NCI-H1417 treated with DMSO at 0.1 percent for 48 hours (cell line): ENCODE data around the gene CUX1.

Experiments used
- DNase-seq: peaks from one replicate; lab custom pipeline; 2025; lab: John Stamatoyannopoulos, UW

Gene CUX1

DNA sequence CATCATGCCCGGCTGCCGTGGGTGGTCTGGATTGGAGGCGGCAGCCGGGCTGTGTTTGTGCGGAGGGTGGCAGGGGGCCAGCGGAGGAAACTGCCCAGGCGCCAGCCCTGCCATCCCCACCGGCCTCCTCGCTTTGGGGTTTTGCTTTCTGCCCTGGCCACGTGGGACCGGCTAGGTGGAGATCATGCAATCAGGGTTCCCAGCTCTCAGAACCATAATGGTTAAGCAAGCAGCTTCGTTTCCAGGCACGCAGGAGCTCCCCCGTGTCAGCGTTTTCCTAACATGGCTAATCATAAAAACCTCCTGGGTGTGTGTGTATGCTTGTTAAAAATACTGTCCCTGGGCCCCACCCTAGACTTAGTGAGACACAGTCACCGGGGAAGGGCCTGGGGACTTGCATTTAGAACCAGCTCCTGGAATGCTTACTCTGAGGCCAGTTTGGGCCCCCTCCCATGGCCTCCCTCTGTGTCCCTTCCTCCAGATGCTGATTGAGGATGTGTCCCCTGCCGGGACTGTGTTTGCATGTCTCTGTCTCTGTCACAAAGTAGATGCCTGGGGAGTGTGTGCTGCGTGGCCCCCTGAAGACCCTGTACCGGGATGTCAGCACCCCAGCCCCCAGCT, 119.3 kb downstream of the CUX1 start:
- DNase-seq, result no peak

DNA sequence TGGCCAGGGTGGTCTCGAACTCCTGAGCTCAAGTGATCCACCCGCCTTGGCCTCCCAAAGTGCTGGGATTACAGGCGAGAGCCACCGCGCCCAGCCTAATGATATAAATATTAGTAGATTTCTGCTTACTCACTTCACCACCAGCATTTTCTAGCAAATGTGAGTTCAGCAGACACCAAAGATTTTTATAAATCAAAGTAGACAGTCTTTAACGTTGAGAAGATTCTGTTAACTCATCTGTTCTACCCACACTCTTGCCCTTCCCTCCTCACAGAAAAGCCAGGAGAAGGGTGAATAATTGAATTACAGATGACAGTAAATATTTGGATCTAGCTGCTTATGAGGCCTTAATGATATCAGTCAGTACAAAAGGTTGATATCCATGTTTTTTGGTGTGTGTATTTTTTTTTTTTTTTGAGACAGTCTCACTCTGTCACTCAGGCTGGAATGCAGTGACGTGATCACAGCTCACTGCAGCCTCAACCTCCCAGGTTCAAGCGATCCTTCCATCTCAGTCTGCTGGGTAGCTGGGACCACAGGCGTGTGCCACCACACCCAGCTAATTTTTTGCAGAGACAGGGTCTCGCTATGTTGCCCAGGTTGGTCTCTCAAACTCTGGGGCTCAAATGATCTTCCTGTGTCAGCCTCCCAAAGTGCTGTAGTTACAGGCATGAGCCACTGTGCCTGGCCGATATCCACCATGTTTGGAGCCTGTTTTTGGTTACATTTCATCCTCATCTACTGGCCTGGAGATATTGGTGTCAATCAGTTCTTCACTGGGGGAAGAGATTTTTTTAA, 120.5 kb downstream of the CUX1 start:
- no peak for DNase-seq

DNA sequence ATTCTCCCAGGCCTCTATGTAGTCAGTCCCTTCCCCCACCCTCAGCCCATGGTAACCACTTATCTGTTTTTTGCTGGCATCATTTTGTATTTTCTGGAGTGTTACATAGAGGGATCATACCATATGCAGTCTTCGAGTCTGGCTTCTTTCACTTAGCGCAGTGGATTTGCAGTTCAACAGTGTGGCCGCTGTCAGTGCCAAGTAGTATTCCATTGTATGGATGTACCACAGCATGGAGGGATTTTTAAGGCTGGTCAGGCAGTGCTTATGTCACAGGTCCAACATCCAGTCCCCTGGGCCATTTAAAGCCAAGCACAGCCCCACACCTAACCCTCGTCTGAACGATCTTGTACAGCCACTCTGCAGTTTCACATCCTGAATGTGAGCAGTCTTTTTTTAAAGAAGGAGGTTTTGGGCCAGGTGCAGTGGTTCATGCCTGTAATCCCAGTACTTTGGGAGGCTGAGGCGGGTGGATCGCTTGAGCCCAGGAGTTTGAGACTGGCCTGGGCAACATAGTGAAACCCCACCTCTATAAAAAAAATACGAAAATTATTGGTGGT, 121.8 kb downstream of the CUX1 start:
- DNase-seq, result no peak

DNA sequence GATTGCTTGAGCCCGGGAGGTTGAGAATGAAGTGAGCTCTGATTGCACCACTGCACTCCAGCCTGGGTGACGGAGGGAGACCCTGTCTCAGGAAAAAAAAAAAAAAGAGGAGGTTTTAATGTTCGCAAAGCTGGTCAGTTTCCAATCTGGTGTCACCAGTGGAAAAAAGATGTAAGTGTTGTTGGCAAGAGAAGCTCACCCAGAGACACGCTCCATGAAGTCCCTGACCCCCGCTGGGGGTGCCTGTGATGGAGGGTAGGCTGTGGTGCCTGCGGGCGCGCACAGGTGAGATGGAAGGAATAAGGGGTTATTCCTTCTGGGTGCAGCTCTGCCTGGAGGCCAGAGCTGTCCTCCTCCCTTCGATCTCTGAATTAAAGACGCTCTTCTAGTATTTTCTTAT, 122.7 kb downstream of the CUX1 start:
- no peak for DNase-seq

DNA sequence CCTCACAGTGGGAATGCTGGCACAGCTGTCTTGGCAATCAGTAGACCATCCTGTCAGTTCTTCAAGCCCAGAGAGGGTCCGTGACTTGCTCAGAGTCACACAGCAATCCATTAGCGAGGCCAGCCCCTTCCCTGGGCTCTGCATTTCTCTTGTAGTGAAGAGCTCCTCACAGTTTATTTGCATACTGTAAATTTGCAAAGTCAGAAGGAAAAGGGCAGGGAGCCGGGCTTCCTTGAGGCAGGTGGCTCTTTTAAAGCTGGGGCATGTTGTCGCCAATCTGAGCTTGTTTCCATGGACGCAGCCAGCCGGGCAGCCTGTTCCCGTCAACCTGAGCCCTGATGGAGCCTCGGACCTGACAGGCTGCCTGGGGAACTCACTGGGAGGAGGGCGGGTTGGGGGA, 123.4 kb downstream of the CUX1 start:
- peak; percentile 31 for DNase-seq

DNA sequence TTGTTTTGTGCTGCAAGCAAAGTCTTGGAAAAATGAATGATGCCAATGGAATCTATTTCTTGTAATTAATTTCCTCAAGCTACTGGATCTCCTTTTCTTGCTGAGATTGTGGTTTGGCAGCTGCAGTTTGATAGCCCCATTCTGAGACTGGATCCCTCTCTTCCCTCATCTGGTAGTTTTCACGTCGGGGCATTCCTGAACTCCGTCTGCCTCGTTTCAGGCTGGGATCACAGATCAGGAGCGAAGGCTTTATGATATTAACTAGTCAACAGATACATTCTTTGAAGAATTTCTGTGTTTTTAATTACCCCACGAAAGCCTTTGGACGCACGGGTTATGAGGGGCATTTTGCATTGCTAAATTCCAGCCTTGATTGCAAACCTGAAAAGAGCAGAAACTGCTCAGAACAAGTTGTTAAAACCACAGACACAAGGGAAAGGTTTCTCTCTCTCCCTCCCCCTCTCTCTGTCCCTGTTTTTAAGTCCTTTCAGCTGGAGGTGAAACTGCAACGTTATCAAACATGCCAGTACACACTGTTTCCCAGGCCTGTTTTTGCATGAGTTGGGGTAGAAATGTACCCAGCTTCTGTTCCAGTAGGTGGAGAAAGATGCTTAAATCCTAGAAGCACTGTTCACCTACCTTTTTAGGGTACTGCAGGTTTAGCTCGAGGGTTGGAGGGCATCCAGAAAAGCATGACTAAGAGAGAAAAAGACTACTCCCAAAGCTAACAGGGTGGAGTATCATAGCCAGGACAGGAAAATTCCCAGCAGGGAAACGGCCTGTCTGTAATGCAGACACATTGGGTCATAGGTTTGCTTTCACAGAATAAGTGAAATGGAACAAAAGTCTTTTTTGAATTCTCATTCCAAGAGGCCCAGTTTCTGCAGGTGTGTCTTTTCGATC, 124.3 kb downstream of the CUX1 start:
- no peak for DNase-seq

DNA sequence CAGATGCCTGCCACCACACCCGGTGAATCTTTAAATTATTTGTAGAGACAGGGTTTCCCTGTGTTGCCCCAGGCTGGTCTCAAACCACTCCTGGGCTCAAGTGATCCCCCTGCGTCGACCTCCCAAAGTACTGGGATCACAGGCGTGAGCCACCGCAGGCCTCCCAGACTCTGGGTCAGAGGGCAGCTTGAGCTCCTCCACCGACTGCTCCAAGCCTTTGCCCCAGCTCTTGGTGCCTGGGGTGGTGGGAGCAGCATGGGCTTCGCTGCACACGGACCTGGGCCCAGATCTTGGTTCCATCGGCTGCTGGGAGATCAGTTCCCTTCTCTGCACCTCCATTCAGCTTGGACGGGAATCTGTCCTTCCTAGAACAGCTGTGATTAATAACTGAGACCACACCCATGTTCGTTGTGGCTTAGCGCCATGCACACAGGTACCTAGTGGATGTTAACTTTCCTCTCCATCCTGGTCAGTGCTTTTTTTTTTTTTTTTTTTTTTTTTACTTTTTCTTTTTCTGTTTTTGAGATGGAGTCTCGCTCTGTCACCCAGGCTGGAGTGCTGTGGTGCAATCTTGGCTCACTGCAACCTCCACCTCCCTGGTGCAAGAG, 125.3 kb downstream of the CUX1 start:
- no peak for DNase-seq

DNA sequence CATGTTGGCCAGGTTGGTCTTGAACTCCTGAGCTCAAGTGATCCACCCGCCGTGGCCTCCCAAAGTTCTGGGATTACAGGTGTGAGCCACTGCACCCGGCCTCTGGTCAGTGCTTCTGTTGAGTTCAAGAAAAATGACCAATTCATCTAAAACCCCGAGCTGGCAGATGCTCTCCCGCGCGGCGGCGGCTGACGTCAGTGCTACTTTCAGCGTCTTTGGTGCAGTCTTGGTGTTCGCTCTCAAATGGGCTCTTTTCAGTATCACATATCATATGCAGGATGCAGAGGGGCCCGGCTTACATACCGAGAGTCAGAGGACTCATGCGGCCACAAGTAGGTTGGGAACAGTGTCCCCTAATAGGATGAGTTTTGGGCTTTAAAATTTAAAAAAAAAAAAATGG, 125.9 kb downstream of the CUX1 start:
- no peak for DNase-seq

DNA sequence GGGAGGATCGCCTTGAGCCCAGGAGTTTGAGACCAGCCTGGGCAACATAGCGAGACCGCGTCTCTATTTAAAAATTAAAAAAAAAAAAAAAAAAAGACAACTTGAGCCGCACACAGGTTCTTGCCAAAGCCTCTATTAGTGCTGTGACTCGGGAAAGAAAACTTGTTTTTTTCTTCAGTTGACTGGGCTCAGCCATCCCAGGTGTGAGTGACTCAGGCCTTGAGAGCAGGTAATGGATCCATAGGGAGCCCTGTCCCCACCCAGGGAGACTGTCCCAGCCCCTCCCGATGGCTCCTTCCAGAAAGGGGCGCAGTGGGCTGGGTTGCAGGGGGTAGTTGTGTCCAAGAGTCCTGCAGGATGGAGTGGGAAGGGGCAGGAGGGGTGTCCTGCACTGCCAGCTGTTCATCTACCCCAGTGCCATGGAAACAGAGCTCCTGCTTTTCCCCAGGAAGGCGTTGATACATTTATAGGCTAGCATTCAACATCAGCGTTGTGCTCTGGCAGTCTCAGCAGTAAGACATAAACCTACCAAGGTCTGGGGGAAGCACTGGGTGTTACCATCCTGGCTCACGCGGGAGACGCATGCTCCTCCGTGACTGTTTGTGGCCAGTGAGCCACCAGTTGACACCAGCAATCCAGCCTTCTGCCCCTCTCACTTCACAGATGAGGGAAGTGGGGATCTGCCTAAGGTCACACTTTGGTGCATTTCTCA, 126.6 kb downstream of the CUX1 start:
- no peak for DNase-seq

DNA sequence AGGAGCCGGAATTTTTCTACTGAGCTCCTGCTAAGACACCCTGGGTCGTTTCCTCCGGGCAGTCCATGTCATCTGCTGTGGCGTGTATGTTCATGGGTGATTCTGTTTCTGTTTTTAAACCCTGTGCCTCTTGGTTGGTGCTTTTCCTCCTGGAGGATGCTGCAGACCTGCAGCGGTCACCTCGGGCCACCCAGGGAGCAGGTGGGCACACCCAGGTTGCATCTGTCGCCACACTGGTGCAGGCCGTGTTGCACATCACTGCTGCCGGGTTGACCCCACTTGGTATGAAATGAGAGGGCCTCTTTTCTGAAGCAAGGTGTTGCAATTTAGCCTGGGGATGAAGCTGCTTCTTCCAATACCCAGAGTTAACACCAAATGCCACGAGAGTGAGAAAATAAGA, 127.2 kb downstream of the CUX1 start:
- no peak for DNase-seq

DNA sequence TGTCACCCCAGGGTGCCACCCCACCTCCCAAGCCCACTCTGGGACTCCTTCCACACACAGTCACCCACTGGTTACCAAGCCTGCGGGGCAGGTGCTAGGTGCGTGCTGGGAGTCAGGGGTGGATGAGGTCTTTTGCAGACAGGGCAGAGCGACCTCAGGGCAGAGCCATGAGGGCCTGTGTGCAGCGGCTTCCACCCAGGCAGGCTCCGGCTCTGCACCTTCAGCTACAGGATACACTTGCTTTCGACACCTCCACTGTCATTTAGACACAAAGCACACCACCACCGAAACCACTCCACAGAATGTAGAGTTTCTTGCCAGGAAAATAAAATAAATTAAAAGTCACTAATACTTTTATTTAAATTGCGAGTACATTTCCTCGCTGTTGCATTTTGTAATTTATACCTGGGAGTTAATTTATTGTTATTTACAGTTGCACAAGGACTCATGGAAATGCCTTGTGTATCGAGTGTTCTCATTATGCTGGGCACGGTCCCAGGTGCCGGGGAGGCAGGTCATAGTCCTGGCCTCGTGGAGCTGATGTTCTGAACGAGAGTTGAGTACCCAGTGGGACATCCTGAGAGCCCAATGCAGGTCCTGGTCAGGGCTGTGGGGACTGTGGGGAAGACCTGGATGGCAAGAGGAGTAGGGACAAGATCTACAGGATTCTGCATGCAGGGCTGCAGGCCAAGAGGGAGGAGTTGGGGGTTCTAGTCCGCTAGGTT, 127.8 kb downstream of the CUX1 start:
- no peak for DNase-seq

DNA sequence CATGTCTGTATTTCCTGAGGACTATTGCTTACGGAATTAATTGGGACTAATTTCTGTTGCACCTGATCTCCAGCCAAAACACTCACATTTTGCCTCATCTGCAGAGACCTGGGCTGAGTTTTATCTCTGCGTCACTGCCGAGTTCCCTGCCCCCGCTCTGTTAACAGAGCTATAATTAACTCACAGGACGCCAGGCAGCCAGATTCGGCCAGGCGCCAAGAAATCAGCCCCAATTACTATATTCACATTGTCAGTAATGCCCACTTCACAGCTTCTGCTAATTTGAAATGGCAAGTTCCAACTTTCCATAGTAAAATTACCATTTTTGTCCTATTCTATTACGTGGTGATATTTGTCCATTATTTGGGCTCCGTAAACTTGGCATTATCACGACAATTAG, 130.5 kb downstream of the CUX1 start:
- peak; percentile 83 for DNase-seq

DNA sequence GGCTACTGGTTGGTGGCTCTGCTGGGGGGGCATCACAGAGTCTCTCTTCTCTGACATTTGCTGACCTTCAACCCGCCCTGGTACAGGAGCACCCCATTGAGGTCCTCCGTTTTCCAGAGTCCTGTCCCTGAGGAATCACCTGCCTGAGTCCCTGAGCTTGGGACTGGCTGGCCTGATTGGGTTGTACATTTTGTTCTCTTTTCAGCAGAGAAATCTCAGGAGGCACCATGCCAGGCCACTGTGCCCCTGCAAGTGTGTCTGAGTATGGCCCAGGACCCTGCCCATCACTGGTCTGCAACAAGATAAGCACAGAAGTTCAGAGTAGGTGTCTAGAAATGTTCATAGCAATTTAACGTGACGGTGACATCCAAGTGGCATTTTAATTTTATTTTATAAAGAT, 131.2 kb downstream of the CUX1 start:
- DNase-seq, result no peak

DNA sequence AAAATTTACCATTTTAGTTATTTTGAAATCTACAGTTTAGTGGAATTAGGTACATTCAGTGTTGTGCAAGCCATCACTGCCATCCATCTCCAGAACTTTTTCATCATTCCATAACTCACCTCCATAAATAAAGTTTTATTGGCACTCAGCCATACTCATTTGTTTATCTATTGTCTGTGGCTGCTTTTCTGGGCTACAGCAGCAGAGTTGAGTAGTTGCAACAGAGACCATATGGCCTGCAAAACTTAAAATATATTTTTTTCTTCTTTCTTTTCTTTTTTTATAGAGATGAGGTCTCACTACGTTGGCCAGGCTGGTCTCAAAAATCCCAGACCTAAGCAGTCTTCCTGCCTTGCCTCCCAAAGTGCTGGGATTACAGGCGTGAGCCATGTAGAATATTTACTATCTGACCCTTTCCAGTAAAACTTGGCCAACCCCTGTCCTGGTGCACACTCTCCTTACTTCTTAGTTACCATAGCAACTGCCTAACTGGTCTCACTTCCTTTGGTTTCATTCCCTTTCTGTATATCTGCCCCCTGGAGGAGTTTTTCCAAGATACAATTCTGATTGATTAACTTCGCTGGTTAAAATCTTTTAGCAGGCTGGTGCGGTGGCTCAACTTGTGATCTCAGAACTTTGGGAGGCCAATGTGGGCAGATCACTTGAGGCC, 133.2 kb downstream of the CUX1 start:
- no peak for DNase-seq

DNA sequence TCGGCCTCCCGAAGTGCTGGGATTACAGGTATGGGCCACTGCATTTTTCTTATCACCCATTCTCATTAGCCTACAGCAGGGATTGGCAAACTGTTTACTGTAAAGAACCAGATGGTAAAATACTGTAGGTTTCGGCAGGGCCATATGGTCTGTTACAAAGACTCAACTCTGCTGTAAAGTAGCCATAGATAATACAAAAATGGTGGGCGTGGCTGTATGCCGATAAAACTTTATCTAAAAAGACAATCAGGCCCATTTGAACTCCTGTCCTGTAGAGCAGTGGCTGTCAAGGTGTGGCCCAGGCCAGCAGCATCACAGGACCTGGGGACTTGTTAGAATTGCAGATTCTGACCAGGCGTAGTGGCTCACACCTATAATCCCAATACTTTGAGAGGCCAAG, 134.3 kb downstream of the CUX1 start:
- no peak for DNase-seq

DNA sequence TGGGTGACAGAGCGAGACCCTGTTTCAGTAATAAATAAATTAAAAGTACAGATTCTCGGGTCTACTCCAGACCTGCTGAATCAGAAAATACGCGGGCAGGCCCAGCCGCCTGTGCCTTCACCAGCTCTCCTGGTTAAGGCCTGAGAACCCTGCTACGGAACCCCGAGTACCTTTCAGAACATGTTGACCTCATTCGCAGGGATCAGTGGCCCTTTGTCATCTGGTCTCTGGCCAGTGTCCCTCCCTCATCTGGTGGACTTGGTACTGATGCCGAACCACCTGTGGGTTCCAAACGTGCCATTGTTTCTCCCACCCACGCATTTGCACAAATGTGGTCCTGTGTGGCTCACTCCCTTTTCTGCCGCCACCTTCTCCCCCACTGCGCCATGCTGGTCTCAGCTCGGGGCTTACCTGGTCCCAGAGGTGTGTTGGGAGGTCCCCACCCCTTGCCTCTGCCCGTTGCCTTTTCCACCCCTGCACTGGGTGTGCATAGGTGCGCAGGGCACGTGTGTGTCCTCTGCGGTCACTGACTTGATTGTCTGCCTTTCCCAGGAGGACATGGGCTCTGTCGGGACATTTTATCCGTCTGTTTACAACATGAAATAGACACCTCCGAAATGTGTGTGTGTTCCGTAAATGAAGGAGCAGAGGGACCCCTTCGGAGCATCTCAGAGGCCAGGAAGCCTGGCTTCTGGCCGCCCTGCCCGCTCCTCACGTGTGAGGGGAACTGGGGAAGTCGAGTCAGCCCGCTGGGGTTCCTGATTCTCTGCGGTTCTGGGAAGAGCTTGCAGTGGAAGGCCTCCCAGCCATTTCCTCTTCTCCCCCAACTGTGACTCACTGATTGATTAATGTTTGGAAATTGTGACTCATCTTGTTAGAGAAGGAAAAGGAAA, 135.2 kb downstream of the CUX1 start:
- DNase-seq, result no peak

DNA sequence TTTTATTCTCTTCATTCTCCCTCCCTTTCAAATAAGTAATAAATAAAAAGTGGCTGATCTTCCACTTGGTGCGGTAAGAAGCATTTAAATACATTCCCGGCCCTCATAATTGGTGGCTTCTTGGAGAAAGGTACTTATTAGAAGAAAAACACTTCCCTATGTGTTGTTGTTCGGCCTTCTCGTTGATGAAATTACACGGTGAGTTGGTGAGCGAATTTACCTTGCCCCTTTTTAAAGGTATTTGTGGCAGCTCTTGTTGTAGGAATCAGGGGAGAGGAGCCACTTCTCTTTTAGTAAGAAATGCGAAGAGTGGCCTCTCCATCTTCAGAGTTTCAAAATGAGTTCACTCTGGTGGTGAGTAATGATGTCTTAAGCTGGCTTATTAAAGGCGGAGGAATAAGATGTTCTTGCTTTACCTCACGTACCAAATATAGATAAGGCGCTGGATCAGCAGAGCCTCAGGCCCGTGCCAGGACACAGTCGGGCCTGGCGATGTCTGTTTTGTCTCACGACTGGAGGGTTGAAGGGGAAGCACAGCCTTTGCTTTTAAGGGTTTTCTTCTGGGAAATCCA, 135.9 kb downstream of the CUX1 start:
- no peak for DNase-seq

DNA sequence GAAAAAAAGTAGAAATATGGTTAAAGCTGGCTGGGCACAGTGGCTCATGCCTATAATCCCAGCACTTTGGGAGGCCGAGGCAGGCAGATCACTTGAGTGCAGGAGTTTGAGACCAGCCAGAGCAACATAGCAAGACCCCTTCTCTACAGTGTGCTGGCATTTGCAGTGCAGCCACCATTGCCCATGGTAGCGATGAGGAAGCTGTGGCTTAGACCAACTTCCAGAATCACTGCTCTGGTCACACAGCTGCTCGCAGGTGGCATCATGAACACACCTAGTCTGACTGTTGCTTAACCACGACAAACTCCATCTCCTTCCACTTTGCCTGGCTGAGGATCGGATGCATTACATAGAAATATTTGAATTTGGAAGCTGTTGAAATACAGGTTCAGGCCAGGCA, 137.1 kb downstream of the CUX1 start:
- DNase-seq, result no peak

DNA sequence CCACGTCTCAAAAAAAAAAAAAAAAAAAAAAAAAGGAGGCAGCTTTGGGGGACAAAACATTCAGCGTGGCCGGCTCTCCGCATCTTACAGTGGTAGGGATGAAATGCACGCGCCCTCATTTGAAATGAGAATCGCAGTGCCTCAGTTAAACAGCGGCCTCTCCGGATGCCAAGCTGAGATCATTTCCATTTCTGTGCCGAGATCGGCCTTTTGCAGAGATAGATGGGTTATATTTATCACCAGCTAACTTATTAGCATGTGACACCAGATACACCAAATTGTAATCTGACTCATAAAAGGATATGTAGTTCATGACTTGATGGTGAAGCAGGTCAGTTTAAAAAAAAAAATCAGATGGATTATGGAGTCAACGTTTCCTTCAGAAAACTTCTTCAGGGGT, 138.7 kb downstream of the CUX1 start:
- no peak for DNase-seq
